Endothelial cell (in vitro differentiated cells): ENCODE measurements around the gene KMT2B. TPM values are rescaled to one million over a fixed set of nuclear protein-coding genes. Genes with fewer than 3 reads are reported as not detected.

Experiments used
- DNase-seq: peaks from one replicate; pipeline ENCODE4 v3.0.0; 2021; ENCODE audit warnings: low spot score
- H3K27ac Mint-ChIP-seq: one replicate; pipeline ENCODE4 v1.8.0; 2021; ENCODE audit warnings: mixed read lengths, inconsistent platforms; ENCODE audit not compliant: unreplicated experiment
- H3K27me3 Mint-ChIP-seq: one replicate; pipeline ENCODE4 v1.8.0; 2021; ENCODE audit warnings: mild to moderate bottlenecking, moderate library complexity, mixed read lengths, inconsistent platforms; ENCODE audit not compliant: unreplicated experiment
- H3K36me3 Mint-ChIP-seq: one replicate; pipeline ENCODE4 v1.8.0; 2021; ENCODE audit warnings: mild to moderate bottlenecking, low read depth, mixed read lengths, inconsistent platforms; ENCODE audit not compliant: unreplicated experiment
- H3K4me1 Mint-ChIP-seq: one replicate; pipeline ENCODE4 v1.8.0; 2021; ENCODE audit warnings: mild to moderate bottlenecking, mixed read lengths, inconsistent platforms; ENCODE audit not compliant: unreplicated experiment
- H3K4me3 Mint-ChIP-seq: one replicate; pipeline ENCODE4 v1.8.0; 2021; ENCODE audit warnings: mild to moderate bottlenecking, mixed read lengths, inconsistent platforms; ENCODE audit not compliant: unreplicated experiment
- H3K9me3 Mint-ChIP-seq: one replicate; pipeline ENCODE4 v1.8.0; 2021; ENCODE audit warnings: mixed read lengths, inconsistent platforms; ENCODE audit not compliant: unreplicated experiment
- total RNA-seq: library from RNA; stranded (reverse); fragmentation: NEBNext Ultra II Directional; extraction: Animal tissue kit (Norgen Biotek cat#: 25700); gene quantifications from one replicate; pipeline ENCODE4 v1.2.1, GENCODE V29; 2021; ENCODE audit not compliant: unreplicated experiment
- TF ChIP-seq, protein P1 (sequence below): fragments of 200-600 bp; sonication (generic); IDR thresholded peaks from one replicate; pipeline ENCODE4 v1.5.0; 2021; ENCODE audit warnings: antibody characterized with exemption; ENCODE audit not compliant: unreplicated experiment

KMT2B gene
- total RNA-seq, 1 donor from 2014 or later = 51.7 TPM

DNA sequence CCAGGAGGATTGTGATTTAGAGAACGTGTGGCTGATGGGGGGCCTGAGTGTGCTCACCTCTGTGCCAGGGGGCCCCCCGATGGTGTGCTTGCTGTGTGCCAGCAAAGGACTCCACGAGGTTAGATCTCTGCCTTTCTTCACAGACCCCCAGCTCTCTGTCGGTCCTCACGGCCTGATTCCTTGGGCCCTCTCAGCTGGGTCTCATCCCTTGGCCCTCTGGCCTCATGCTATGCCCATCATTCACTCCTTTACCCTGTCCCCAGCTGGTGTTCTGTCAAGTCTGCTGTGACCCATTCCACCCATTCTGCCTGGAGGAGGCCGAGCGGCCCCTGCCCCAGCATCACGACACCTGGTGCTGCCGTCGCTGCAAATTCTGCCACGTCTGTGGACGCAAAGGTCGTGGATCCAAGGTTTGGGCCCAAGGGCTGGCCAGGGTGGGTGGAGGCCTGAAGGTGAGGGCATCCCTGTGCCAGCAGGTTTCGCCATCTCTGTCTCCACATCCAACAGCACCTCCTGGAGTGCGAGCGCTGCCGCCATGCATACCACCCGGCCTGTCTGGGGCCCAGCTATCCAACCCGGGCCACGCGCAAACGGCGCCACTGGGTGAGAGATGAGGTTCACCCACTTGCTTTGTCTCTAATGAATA, 7.5 kb downstream of the KMT2B start:
- no peak for DNase-seq
- peaks cover 10% of the 10 kb centered on the region for H3K27me3 Mint-ChIP-seq
- no peaks in the 10 kb centered on the region for H3K9me3 Mint-ChIP-seq
- no peaks in the 10 kb centered on the region for H3K4me1 Mint-ChIP-seq
- no peak overlapping the region for H3K4me3 Mint-ChIP-seq
- TF ChIP-seq, protein P1, sequence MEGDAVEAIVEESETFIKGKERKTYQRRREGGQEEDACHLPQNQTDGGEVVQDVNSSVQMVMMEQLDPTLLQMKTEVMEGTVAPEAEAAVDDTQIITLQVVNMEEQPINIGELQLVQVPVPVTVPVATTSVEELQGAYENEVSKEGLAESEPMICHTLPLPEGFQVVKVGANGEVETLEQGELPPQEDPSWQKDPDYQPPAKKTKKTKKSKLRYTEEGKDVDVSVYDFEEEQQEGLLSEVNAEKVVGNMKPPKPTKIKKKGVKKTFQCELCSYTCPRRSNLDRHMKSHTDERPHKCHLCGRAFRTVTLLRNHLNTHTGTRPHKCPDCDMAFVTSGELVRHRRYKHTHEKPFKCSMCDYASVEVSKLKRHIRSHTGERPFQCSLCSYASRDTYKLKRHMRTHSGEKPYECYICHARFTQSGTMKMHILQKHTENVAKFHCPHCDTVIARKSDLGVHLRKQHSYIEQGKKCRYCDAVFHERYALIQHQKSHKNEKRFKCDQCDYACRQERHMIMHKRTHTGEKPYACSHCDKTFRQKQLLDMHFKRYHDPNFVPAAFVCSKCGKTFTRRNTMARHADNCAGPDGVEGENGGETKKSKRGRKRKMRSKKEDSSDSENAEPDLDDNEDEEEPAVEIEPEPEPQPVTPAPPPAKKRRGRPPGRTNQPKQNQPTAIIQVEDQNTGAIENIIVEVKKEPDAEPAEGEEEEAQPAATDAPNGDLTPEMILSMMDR = no peak
- peaks cover 64% of the 10 kb centered on the region for H3K36me3 Mint-ChIP-seq
- H3K27ac Mint-ChIP-seq = no peak overlapping the region

GRCh38 chr19:35727053-35727955, 9.5 kb downstream of the KMT2B start:
- TF ChIP-seq, protein P1 = no peak
- Mint-ChIP-seq H3K4me3 (no peak overlapping the region), H3K36me3 (peaks cover 77% of the 10 kb centered on the region), H3K9me3 (no peaks in the 10 kb centered on the region), H3K4me1 (no peaks in the 10 kb centered on the region), H3K27ac (no peak overlapping the region), H3K27me3 (peaks cover 11% of the 10 kb centered on the region)
- no peak for DNase-seq

- H3K27me3 Mint-ChIP-seq = peaks cover 11% of the 10 kb centered on the region
- peaks cover 76% of the 10 kb centered on the region for H3K36me3 Mint-ChIP-seq
- peak overlapping the region; percentile 37 for H3K4me3 Mint-ChIP-seq
- H3K9me3 Mint-ChIP-seq = no peaks in the 10 kb centered on the region
- no peaks in the 10 kb centered on the region for H3K4me1 Mint-ChIP-seq
- TF ChIP-seq, protein P1 = no peak
- no peak for DNase-seq
- no peak overlapping the region for H3K27ac Mint-ChIP-seq
Measured at GRCh38 chr19:35727956-35728706, 10.3 kb downstream of the KMT2B start.

DNA sequence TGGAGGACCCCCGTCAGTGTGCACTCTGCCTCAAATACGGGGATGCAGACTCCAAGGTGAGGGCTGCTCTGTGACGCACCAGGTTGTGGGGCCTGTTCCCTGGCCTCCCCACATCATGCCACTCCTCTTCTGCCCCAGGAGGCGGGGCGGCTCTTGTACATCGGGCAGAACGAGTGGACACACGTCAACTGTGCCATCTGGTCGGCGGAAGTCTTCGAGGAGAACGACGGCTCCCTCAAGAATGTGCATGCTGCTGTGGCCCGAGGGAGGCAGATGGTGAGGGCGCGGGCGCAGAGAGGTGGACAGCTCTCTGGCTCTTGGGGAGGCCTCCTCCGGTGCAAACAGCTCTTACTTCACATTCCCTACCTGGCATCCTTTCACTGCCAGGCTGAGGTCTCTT, 11.2 kb downstream of the KMT2B start:
- no peaks in the 10 kb centered on the region for H3K9me3 Mint-ChIP-seq
- TF ChIP-seq, protein P1 = no peak
- DNase-seq = no peak
- no peak overlapping the region for H3K27ac Mint-ChIP-seq
- peaks cover 70% of the 10 kb centered on the region for H3K36me3 Mint-ChIP-seq
- no peak overlapping the region for H3K4me3 Mint-ChIP-seq
- H3K27me3 Mint-ChIP-seq = peaks cover 13% of the 10 kb centered on the region
- no peaks in the 10 kb centered on the region for H3K4me1 Mint-ChIP-seq
